HepG2 (cell line): ENCODE data around the gene CYB561. TPM values are rescaled to one million over a fixed set of nuclear protein-coding genes. Genes with fewer than 3 reads are reported as not detected.

Experiments
- DPF2 ChIP-seq: sonication (generic); formaldehyde crosslinking; IDR thresholded peaks from 2 replicates; pipeline ENCODE4 v1.4.0; 2020; ENCODE audit warnings: mild to moderate bottlenecking, low read depth, missing genetic modification reagents, borderline replicate concordance
- EEA1 ChIP-seq: sonication (generic); formaldehyde crosslinking; IDR thresholded peaks from 2 replicates; pipeline ENCODE4 v1.5.1; 2020; ENCODE audit warnings: mild to moderate bottlenecking, missing genetic modification reagents, borderline replicate concordance
- ELF1 ChIP-seq: sonication (generic); formaldehyde crosslinking; IDR thresholded peaks from 2 replicates; pipeline ENCODE4 v1.4.0; 2020; ENCODE audit warnings: missing genetic modification reagents
- ELF3 ChIP-seq: IDR thresholded peaks from 2 replicates; pipeline ENCODE4 v1.6.1; 2016; ENCODE audit warnings: missing genetic modification reagents, missing compliant biosample characterization
- FOXK2 ChIP-seq: fragments of 450-650 bp; IDR thresholded peaks from 2 replicates; pipeline ENCODE4 v1.6.1; 2016
- KAT7 ChIP-seq: IDR thresholded peaks from 2 replicates; pipeline ENCODE4 v1.6.1; 2018; ENCODE audit warnings: borderline replicate concordance, missing compliant biosample characterization
- KAT8 ChIP-seq: IDR thresholded peaks from 2 replicates; pipeline ENCODE4 v1.6.1; 2016; ENCODE audit warnings: missing genetic modification reagents, missing compliant biosample characterization
- KDM3A ChIP-seq: IDR thresholded peaks from 2 replicates; pipeline ENCODE4 v1.6.1; 2018; ENCODE audit warnings: low read depth, missing compliant biosample characterization
- KLF15 ChIP-seq: sonication (generic); formaldehyde crosslinking; IDR thresholded peaks from 2 replicates; pipeline ENCODE4 v1.8.1; 2023; ENCODE audit warnings: borderline replicate concordance, mild to moderate bottlenecking, inconsistent platforms, missing genetic modification reagents, mixed read lengths
- MED13 ChIP-seq: sonication (generic); formaldehyde crosslinking; IDR thresholded peaks from 2 replicates; pipeline ENCODE4 v1.5.0; 2020; ENCODE audit warnings: missing genetic modification reagents
- NCOA5 ChIP-seq: sonication (generic); formaldehyde crosslinking; IDR thresholded peaks from 2 replicates; pipeline ENCODE4 v1.4.0; 2020; ENCODE audit warnings: missing genetic modification reagents
- NR0B2 ChIP-seq: sonication (generic); formaldehyde crosslinking; IDR thresholded peaks from 2 replicates; pipeline ENCODE4 v1.4.0; 2020; ENCODE audit warnings: mild to moderate bottlenecking, missing genetic modification reagents
- PHB2 ChIP-seq: fragments of 450-650 bp; IDR thresholded peaks from 2 replicates; pipeline ENCODE4 v1.6.1; 2018; ENCODE audit not compliant: partially characterized antibody
- RFXAP ChIP-seq: sonication (generic); formaldehyde crosslinking; IDR thresholded peaks from 2 replicates; pipeline ENCODE4 v1.4.0; 2020; ENCODE audit warnings: missing genetic modification reagents, borderline replicate concordance
- SKI ChIP-seq: fragments of 450-650 bp; IDR thresholded peaks from one replicate; pipeline ENCODE4 v1.6.1; 2018; ENCODE audit warnings: mild to moderate bottlenecking; ENCODE audit not compliant: partially characterized antibody
- SMARCC2 ChIP-seq: fragments of 450-650 bp; IDR thresholded peaks from 2 replicates; pipeline ENCODE4 v1.6.1; 2017; ENCODE audit warnings: antibody characterized with exemption, mild to moderate bottlenecking
- SP4 ChIP-seq: sonication (generic); formaldehyde crosslinking; IDR thresholded peaks from 2 replicates; pipeline ENCODE4 v1.8.1; 2023; ENCODE audit warnings: mild to moderate bottlenecking, missing genetic modification reagents
- TMF1 ChIP-seq: sonication (generic); formaldehyde crosslinking; IDR thresholded peaks from 2 replicates; pipeline ENCODE4 v1.8.1; 2022; ENCODE audit warnings: low read depth, missing genetic modification reagents
- ZBTB42 ChIP-seq: sonication (generic); formaldehyde crosslinking; IDR thresholded peaks from 2 replicates; pipeline ENCODE4 v1.5.0; 2020; ENCODE audit warnings: mild to moderate bottlenecking, missing genetic modification reagents
- ZFAT ChIP-seq: sonication (generic); formaldehyde crosslinking; conservative IDR thresholded peaks from 2 replicates; pipeline ENCODE4 v1.8.1; 2023; ENCODE audit warnings: missing genetic modification reagents, inconsistent platforms
- ZNF276 ChIP-seq: sonication (generic); formaldehyde crosslinking; IDR thresholded peaks from 2 replicates; pipeline ENCODE4 v1.4.0; 2020; ENCODE audit warnings: mild to moderate bottlenecking, low read depth, missing genetic modification reagents
- ZNF629 ChIP-seq: sonication (generic); formaldehyde crosslinking; conservative IDR thresholded peaks from 2 replicates; pipeline ENCODE4 v1.5.0; 2020; ENCODE audit warnings: missing genetic modification reagents
- ZNF713 ChIP-seq: sonication (generic); formaldehyde crosslinking; IDR thresholded peaks from 2 replicates; pipeline ENCODE4 v1.4.0; 2020; ENCODE audit warnings: mild to moderate bottlenecking, missing genetic modification reagents
- ZNF737 ChIP-seq: sonication (generic); formaldehyde crosslinking; IDR thresholded peaks from 2 replicates; pipeline ENCODE4 v1.5.0; 2020; ENCODE audit warnings: missing genetic modification reagents, mild to moderate bottlenecking, borderline replicate concordance
- ZSCAN22 ChIP-seq: sonication (generic); formaldehyde crosslinking; IDR thresholded peaks from 2 replicates; pipeline ENCODE4 v1.4.0; 2020; ENCODE audit warnings: mild to moderate bottlenecking, missing genetic modification reagents
- polyA plus RNA-seq, 8 experiments: library from polyadenylated mRNA; depleted of rRNA in 3 of 8; stranded (reverse) in 7 of 8; unstranded in 1 of 8; fragments of >200 nt; fragmentation: Illumina TruSeq in 4 of 8; extraction: Trizol in 4 of 8; gene quantifications; 2 replicates each; pipeline versions ENCODE4 v1.2.1 to v1.2.3, GENCODE V29; 2011 to 2016; ENCODE audit warnings: low read depth in 4 of 8, missing spikeins in 1 of 8, mixed read lengths in 1 of 8; ENCODE audit not compliant: insufficient read depth in 1 of 8
- total RNA-seq, 5 experiments: library from RNA; depleted of rRNA; stranded (reverse); fragments of >200 nt; fragmentation: Illumina TruSeq; extraction: Trizol; gene quantifications; 2 replicates each; pipeline ENCODE4 v1.2.3, GENCODE V29; 2016; ENCODE audit warnings: low read depth in 1 of 5
- TF ChIP-seq, protein P1 (sequence below): sonication (generic); formaldehyde crosslinking; IDR thresholded peaks from 2 replicates; pipeline ENCODE4 v1.8.1; 2023; ENCODE audit warnings: mild to moderate bottlenecking, missing genetic modification reagents, borderline replicate concordance
- TF ChIP-seq, protein P2 (sequence below): sonication (generic); formaldehyde crosslinking; IDR thresholded peaks from 2 replicates; pipeline ENCODE4 v1.5.1; 2020; ENCODE audit warnings: missing genetic modification reagents, mild to moderate bottlenecking, borderline replicate concordance

The CYB561 gene
- total and polyA plus RNA-seq, 2 of the 13 experiments (the other 11 are each of a cell fraction or from before 2014, with no cell fraction given), result 1.5 to 6.7 TPM

GRCh38 chr17:63445954-63446752 lies at the start of gene CYB561 (continued):
- TF ChIP-seq ZNF713 (CRISPR knock-in tag), result 0 out of 2 replicates have a peak, but pooled peaks have one; percentile 80
- TF ChIP-seq SP4 (CRISPR knock-in tag), result no peak
- TF ChIP-seq DPF2, result no peak
- 0 out of 2 replicates have a peak, but pooled peaks have one; percentile 8 for TF ChIP-seq ZBTB42
- TF ChIP-seq, protein P1, sequence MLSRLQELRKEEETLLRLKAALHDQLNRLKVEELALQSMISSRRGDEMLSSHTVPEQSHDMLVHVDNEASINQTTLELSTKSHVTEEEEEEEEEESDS (CRISPR knock-in tag), result no peak
- no peak for TF ChIP-seq ZNF276 (CRISPR knock-in tag)
- no peak for TF ChIP-seq KAT7
- no peak for TF ChIP-seq RFXAP (CRISPR knock-in tag)
- TF ChIP-seq FOXK2, result no peak
- TF ChIP-seq MED13, result 0 out of 2 replicates have a peak, but pooled peaks have one; percentile 5
- TF ChIP-seq ZNF737 (CRISPR knock-in tag), result no peak
- no peak for TF ChIP-seq KLF15 (CRISPR knock-in tag)
- no peak for TF ChIP-seq SKI
- TF ChIP-seq KDM3A (CRISPR knock-in tag), result no peak
- TF ChIP-seq, protein P2, sequence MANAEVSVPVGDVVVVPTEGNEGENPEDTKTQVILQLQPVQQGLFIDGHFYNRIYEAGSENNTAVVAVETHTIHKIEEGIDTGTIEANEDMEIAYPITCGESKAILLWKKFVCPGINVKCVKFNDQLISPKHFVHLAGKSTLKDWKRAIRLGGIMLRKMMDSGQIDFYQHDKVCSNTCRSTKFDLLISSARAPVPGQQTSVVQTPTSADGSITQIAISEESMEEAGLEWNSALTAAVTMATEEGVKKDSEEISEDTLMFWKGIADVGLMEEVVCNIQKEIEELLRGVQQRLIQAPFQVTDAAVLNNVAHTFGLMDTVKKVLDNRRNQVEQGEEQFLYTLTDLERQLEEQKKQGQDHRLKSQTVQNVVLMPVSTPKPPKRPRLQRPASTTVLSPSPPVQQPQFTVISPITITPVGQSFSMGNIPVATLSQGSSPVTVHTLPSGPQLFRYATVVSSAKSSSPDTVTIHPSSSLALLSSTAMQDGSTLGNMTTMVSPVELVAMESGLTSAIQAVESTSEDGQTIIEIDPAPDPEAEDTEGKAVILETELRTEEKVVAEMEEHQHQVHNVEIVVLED, result no peak
- TF ChIP-seq EEA1 (CRISPR knock-in tag), result no peak
- TF ChIP-seq KAT8 (CRISPR knock-in tag), result no peak
- no peak for TF ChIP-seq ELF1 (CRISPR knock-in tag)
- TF ChIP-seq ZNF629 (CRISPR knock-in tag), result no peak
- TF ChIP-seq TMF1 (CRISPR knock-in tag), result peak; percentile 72; the same call in 1 of the 2 replicates
- no peak for TF ChIP-seq ELF3 (CRISPR knock-in tag)
- TF ChIP-seq ZFAT, result no peak
- peak; percentile 51; the same call in 1 of the 2 replicates for TF ChIP-seq NR0B2 (CRISPR knock-in tag)
- no peak for TF ChIP-seq NCOA5 (CRISPR knock-in tag)
- TF ChIP-seq PHB2, result no peak
- TF ChIP-seq ZSCAN22 (CRISPR knock-in tag), result no peak
- no peak for TF ChIP-seq SMARCC2
